ENCODE measurements around the gene CDIPT. TPM values are rescaled to one million over a fixed set of nuclear protein-coding genes. Genes with fewer than 3 reads are reported as not detected.

Gene CDIPT
- total RNA-seq, 2 donors from 2014 or later: 92.1 to 107 TPM

GRCh38 chr16:29843931-29844330 lies 19.1 kb downstream of the CDIPT start:
- no peaks in the 10 kb centered on the region for H3K9me3 ChIP-seq
- peaks cover 67% of the 10 kb centered on the region for H3K36me3 ChIP-seq
- H3K4me1 ChIP-seq (ENCODE audit: control insufficient read depth in 1 of 2, low read depth in 2 of 2): no peaks in the 10 kb centered on the region
- H3K27me3 ChIP-seq (replicated peaks; ENCODE audit: insufficient read depth): no peaks in the 10 kb centered on the region
- ATAC-seq (ENCODE audit: insufficient number of reproducible peaks, low FRiP score, low read depth) (no peak), DNase-seq (ENCODE audit: low spot score) (no peak)
- no peak for TF ChIP-seq CTCF (IDR thresholded peaks at IDR 0.05)
- H3K27ac ChIP-seq: no peak overlapping the region
- no peak overlapping the region for H3K4me3 ChIP-seq

- H3K4me3 ChIP-seq: no peak overlapping the region
- no peaks in the 10 kb centered on the region for H3K4me1 ChIP-seq (ENCODE audit: control insufficient read depth in 1 of 2, low read depth in 2 of 2)
- H3K9me3 ChIP-seq: no peaks in the 10 kb centered on the region
- no peak for ATAC-seq (ENCODE audit: insufficient number of reproducible peaks, low FRiP score, low read depth)
- no peak for TF ChIP-seq CTCF (IDR thresholded peaks at IDR 0.05)
- no peaks in the 10 kb centered on the region for H3K27me3 ChIP-seq (replicated peaks; ENCODE audit: insufficient read depth)
- H3K27ac ChIP-seq: no peak overlapping the region
- peaks cover 69% of the 10 kb centered on the region for H3K36me3 ChIP-seq
- DNase-seq (ENCODE audit: low spot score): no peak
Measured at GRCh38 chr16:29842732-29843346, 20.2 kb downstream of the CDIPT start.

GRCh38 chr16:29841631-29842030 lies 21.4 kb downstream of the CDIPT start:
- DNase-seq (ENCODE audit: low spot score) (no peak), ATAC-seq (ENCODE audit: insufficient number of reproducible peaks, low FRiP score, low read depth) (no peak)
- Histone ChIP-seq H3K4me1 (ENCODE audit: control insufficient read depth in 1 of 2, low read depth in 2 of 2) (no peaks in the 10 kb centered on the region), H3K36me3 (peaks cover 69% of the 10 kb centered on the region), H3K27me3 (replicated peaks; ENCODE audit: insufficient read depth) (no peaks in the 10 kb centered on the region), H3K9me3 (no peaks in the 10 kb centered on the region), H3K27ac (no peak overlapping the region), H3K4me3 (no peak overlapping the region)
- no peak for TF ChIP-seq CTCF (IDR thresholded peaks at IDR 0.05)

- no peak for TF ChIP-seq CTCF (IDR thresholded peaks at IDR 0.05)
- H3K27ac ChIP-seq: no peak overlapping the region
- no peaks in the 10 kb centered on the region for H3K27me3 ChIP-seq (replicated peaks; ENCODE audit: insufficient read depth)
- no peak overlapping the region for H3K4me3 ChIP-seq
- H3K9me3 ChIP-seq: no peaks in the 10 kb centered on the region
- no peaks in the 10 kb centered on the region for H3K4me1 ChIP-seq (ENCODE audit: control insufficient read depth in 1 of 2, low read depth in 2 of 2)
- no peak for ATAC-seq (ENCODE audit: insufficient number of reproducible peaks, low FRiP score, low read depth)
- DNase-seq (ENCODE audit: low spot score): no peak
- H3K36me3 ChIP-seq: peaks cover 55% of the 10 kb centered on the region
Measured at GRCh38 chr16:29840240-29840639, 22.8 kb downstream of the CDIPT start.

GRCh38 chr16:29839822-29840221 lies 23.2 kb downstream of the CDIPT start:
- no peak for DNase-seq (ENCODE audit: low spot score)
- TF ChIP-seq CTCF (IDR thresholded peaks at IDR 0.05): no peak
- H3K36me3 ChIP-seq: peaks cover 55% of the 10 kb centered on the region
- H3K4me3 ChIP-seq: no peak overlapping the region
- ATAC-seq (ENCODE audit: insufficient number of reproducible peaks, low FRiP score, low read depth): no peak
- no peaks in the 10 kb centered on the region for H3K27me3 ChIP-seq (replicated peaks; ENCODE audit: insufficient read depth)
- no peaks in the 10 kb centered on the region for H3K9me3 ChIP-seq
- H3K4me1 ChIP-seq (ENCODE audit: control insufficient read depth in 1 of 2, low read depth in 2 of 2): no peaks in the 10 kb centered on the region
- no peak overlapping the region for H3K27ac ChIP-seq

All from thoracic aorta (tissue), 2 donors.